Activated naive CD8-positive, alpha-beta T cell (primary cell): ENCODE results near the gene CAD.

Experiments
- H3K27ac Mint-ChIP-seq: one replicate; pipeline ENCODE4 v1.8.0; 2021; ENCODE audit warnings: mixed read lengths
- H3K27me3 Mint-ChIP-seq: one replicate; pipeline ENCODE4 v1.8.0; 2021; ENCODE audit warnings: mixed read lengths
- H3K36me3 Mint-ChIP-seq: one replicate; pipeline ENCODE4 v1.8.0; 2021; ENCODE audit warnings: mixed read lengths
- H3K4me1 Mint-ChIP-seq: one replicate; pipeline ENCODE4 v1.8.0; 2021; ENCODE audit warnings: low read depth, mixed read lengths
- H3K4me3 Mint-ChIP-seq: one replicate; pipeline ENCODE4 v1.8.0; 2021; ENCODE audit warnings: mild to moderate bottlenecking, mixed read lengths
- H3K9me3 Mint-ChIP-seq: one replicate; pipeline ENCODE4 v1.8.0; 2021; ENCODE audit warnings: low read depth, mixed read lengths

Gene CAD

DNA sequence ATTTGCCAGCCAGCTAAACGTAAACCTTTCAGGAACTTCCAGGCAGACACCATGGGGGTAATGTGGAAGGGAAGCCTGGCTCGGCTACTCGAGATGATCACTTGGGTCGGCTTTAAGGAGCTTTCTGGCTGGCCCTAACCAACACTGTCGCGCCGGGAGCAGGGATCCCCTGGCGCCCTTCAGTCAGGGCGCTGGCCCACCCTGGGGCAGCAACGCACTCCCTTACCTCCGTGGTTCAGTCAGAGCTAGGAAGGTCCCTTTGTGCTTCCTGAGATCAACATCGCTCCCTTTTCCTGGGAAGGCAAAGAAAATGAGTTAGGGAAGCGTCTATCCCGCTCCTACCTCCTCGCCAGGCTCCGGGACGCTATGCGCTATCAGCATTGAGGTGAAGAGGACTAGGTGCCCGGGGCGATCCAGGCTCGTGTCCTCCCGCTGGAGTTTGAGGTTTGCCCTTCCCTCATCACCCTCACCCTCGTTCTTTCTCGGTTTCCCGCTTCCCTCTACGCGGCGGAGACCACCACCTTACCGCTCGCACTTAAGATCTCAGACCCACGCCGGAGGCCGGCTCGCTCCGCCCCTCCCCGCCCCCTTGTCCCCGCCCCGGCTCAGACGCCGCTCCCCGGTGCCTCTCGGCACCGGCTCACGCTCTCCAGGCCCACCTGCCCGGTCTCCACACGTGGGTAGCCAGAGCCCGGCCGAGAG lies 5.8 kb upstream of the CAD start:
- peaks cover 30% of the 10 kb centered on the region for H3K4me1 Mint-ChIP-seq
- H3K27ac Mint-ChIP-seq: peak overlapping the region; percentile 92

DNA sequence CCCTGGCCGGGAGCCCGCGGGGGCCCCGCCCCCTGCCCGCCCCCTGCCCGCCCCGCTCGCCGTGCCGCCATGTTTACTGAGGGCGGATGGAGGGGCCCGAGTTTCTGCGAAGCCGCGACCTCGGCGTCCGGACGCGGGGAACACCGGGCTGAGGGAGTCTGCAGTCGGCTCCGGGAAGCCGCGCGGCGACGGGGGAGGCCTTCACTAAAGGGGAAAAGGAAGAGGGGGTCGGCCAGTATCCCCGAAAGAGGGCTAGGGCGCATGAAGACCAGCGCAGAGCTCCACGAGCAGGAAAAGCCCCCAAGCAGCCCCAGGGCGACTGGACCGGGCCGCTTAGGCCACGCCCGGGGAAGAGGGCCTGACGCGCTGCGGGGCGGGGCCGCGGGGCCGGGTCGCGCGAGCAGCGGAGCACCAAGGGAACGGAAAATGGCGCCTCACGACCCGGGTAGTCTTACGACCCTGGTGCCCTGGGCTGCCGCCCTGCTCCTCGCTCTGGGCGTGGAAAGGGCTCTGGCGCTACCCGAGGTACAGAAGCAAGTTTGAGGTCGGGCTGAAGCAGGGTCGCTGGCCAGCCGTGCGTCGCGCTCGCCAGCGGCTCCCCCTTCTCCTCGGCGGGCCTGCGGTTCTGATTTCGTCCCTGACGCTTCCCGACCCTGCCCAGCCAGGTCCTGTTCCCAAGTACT lies 5.1 kb upstream of the CAD start, which contains the start of the genes ATRAID and SLC5A6:
ATRAID (plus strand) TSS at position 99 of the 683 bp plus-strand sequence; CDS start at position 427, 328 bp downstream.
SLC5A6 (minus strand) TSS at position 326 of the 683 bp plus-strand sequence. CDS start 4,618 bp downstream, outside the sequence.
- H3K4me1 Mint-ChIP-seq: peaks cover 36% of the 10 kb centered on the region
- peak within 1 kb of the TSS; percentile 99 for H3K4me3 Mint-ChIP-seq
- peaks cover 15% of the 10 kb centered on the region for H3K36me3 Mint-ChIP-seq
- H3K9me3 Mint-ChIP-seq: no peaks in the 10 kb centered on the region
- H3K27ac Mint-ChIP-seq: peak within 1 kb of the TSS; percentile 100
- no peaks in the 10 kb centered on the region for H3K27me3 Mint-ChIP-seq

More for the DNA sequence above, 5.8 kb upstream of the CAD start:
- H3K9me3 Mint-ChIP-seq: no peaks in the 10 kb centered on the region
- H3K36me3 Mint-ChIP-seq: peaks cover 8% of the 10 kb centered on the region
- H3K4me3 Mint-ChIP-seq: peak overlapping the region; percentile 91
- no peaks in the 10 kb centered on the region for H3K27me3 Mint-ChIP-seq

DNA sequence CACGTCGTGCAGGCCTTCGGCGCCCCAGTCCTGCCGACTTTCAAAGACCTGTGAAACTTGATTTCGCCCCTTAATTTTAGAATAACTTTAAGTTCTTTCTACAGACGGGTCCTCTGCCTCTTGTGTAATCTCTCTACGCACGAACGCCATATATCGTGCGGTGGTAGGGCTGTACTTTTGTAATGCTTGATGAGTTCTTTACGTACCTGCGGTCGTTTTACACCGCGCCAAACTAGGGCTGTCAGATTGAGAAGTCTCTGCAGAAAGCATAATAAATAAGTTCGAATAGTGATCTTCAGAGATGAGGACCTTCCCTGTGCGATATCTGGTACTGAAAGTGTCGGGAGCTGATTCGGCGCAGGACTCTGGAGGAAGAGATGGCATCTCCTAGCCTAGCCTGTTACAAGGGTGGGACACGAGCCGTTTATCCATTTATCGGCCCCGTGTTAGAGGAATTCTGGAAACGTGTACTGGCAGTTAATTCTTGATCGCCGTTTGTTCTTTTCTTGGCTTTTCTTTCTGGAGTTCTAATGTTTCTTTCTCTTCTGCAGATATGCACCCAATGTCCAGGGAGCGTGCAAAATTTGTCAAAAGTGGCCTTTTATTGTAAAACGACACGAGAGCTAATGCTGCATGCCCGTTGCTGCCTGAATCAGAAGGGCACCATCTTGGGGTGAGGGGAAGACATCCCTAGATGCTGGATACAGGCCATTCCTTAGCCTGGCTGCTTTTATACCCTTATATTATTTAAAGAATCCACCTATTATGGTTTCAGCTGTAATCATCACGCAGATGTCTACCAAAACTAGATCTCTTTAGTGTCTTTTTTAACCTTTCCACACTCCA lies 4.3 kb upstream of the CAD start:
- Mint-ChIP-seq H3K36me3 (peaks cover 18% of the 10 kb centered on the region), H3K4me3 (peak overlapping the region; percentile 99), H3K9me3 (no peaks in the 10 kb centered on the region), H3K27ac (peak overlapping the region; percentile 100), H3K4me1 (peaks cover 41% of the 10 kb centered on the region), H3K27me3 (no peaks in the 10 kb centered on the region)

DNA sequence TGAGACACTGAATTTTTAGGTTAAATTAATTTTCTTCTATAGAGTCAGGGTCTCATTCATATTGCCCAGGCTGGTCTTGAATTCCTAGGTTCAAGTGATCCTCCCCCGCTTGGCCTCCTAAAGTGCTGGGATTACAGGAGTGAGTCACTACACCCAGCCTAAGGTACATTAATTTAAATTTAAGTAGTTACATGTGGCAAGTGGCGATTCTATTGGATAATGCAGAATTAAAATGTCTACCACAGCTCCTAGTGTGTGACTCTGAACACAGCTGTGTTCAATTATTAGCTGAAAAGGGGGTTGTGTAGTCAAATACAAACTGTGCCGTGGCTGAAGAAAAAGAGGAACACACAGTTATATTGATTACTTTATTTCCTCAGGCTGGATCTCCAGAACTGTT lies 2.2 kb upstream of the CAD start:
- Mint-ChIP-seq H3K4me1 (peaks cover 41% of the 10 kb centered on the region), H3K36me3 (peaks cover 22% of the 10 kb centered on the region), H3K4me3 (no peak overlapping the region), H3K9me3 (no peaks in the 10 kb centered on the region), H3K27me3 (no peaks in the 10 kb centered on the region), H3K27ac (peak overlapping the region; percentile 75)

DNA sequence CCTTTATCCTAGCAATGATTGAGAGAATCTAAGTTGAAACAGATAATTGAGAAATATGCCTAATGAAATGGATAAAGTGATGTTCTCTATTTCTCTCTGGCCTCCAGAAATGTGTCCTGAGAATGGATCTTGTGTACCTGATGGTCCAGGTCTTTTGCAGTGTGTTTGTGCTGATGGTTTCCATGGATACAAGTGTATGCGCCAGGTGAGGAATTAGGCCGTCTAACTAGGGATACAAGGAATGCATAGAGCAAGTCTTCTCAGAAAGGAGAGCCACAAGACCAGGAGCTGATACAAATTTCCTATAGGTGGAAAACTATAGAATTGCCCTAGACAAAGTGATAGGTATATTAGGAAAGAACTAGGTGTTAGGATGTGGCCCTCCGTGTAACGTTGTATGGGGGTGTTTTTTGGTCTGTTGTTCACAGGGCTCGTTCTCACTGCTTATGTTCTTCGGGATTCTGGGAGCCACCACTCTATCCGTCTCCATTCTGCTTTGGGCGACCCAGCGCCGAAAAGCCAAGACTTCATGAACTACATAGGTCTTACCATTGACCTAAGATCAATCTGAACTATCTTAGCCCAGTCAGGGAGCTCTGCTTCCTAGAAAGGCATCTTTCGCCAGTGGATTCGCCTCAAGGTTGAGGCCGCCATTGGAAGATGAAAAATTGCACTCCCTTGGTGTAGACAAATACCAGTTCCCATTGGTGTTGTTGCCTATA lies 592 bp upstream of the CAD start:
- peaks cover 28% of the 10 kb centered on the region for H3K36me3 Mint-ChIP-seq
- no peaks in the 10 kb centered on the region for H3K27me3 Mint-ChIP-seq
- H3K4me3 Mint-ChIP-seq: peak overlapping the region; percentile 99
- H3K27ac Mint-ChIP-seq: peak overlapping the region; percentile 98
- peaks cover 41% of the 10 kb centered on the region for H3K4me1 Mint-ChIP-seq
- no peaks in the 10 kb centered on the region for H3K9me3 Mint-ChIP-seq

DNA sequence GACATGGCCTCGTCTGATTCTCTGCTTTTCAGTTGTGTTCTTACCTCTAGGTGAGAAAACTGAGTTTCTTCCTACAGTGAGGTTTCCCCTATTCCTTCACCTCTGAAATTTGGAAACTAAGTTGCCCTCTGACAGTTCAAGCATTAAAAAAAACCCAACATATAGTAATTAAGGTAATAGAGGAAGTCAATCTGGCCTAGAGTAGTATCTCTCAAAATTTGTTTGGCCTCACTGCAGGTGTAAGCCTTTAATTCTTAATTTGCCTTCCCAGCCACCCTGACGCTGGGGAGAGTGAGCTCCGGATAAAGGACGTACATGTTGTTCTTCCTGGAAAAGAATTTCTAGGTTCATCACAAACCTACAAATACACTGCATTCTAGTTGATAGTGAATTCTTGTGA lies 1.4 kb downstream of the CAD start:
- Mint-ChIP-seq H3K27ac (peak overlapping the region; percentile 98), H3K27me3 (no peaks in the 10 kb centered on the region), H3K9me3 (no peaks in the 10 kb centered on the region), H3K4me1 (peaks cover 30% of the 10 kb centered on the region), H3K4me3 (peak overlapping the region; percentile 99), H3K36me3 (peaks cover 26% of the 10 kb centered on the region)

DNA sequence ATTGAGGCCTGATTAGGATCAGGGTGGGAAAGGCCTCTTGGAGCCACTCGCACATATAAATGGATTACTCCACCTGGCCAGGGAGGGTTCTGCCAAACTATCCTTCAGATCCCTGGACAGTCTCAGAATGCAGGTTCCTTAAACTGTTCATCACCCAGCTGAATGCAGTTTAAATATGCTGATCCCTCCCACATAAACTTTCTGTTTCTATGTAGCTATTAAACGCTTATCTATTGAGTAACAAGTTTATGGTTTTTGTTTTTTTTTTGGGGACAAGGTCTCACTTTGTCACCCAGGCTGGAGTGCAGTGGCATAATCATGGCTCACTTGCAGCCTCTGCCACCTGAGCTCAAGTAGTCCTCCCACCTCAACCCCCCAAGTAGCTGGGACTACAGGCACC lies 1.9 kb downstream of the CAD start:
- Mint-ChIP-seq H3K36me3 (peaks cover 25% of the 10 kb centered on the region), H3K4me3 (peak overlapping the region; percentile 99), H3K9me3 (no peaks in the 10 kb centered on the region), H3K27ac (peak overlapping the region; percentile 98), H3K4me1 (peaks cover 29% of the 10 kb centered on the region), H3K27me3 (no peaks in the 10 kb centered on the region)

DNA sequence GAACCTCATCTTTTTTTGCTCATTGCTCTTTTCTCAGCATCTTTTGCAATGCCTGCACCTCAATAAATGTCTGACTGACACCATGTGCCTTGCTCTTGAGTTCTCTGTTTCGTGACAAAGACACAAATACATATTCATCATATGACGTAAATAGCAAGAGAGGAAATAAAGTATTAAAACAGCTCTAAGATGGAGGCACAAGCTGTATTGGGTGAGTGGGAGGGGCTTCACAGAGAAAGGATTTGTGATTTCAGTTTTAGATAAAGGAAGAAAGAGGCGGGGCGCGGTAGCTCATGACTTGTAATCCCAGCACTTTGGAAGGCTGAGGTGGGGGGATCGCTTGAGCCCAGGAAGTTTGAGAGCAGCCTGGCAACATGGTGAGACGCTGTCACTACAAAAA lies 2.9 kb downstream of the CAD start:
- Mint-ChIP-seq H3K27me3 (no peaks in the 10 kb centered on the region), H3K4me3 (peak overlapping the region; percentile 11), H3K4me1 (peaks cover 29% of the 10 kb centered on the region), H3K9me3 (no peaks in the 10 kb centered on the region), H3K27ac (no peak overlapping the region), H3K36me3 (peaks cover 30% of the 10 kb centered on the region)

DNA sequence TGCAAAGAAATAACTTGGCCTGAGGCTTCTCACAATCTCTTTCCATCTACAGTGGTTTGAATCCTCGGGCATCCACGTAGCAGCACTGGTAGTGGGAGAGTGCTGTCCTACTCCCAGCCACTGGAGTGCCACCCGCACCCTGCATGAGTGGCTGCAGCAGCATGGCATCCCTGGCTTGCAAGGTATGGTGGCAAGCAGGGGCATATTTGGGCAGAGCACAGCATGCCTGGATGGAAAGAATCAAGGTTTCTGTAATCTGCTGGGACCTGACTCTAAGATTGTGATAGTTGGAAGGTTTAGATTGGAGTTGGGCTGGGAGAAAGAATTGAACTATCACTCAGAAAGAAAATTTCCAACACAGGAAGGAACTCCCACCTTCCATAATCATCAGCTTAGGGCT lies 4.0 kb downstream of the CAD start:
- H3K36me3 Mint-ChIP-seq: peaks cover 29% of the 10 kb centered on the region
- H3K9me3 Mint-ChIP-seq: no peaks in the 10 kb centered on the region
- H3K27ac Mint-ChIP-seq: no peak overlapping the region
- H3K4me3 Mint-ChIP-seq: no peak overlapping the region
- H3K27me3 Mint-ChIP-seq: no peaks in the 10 kb centered on the region
- H3K4me1 Mint-ChIP-seq: peaks cover 29% of the 10 kb centered on the region

DNA sequence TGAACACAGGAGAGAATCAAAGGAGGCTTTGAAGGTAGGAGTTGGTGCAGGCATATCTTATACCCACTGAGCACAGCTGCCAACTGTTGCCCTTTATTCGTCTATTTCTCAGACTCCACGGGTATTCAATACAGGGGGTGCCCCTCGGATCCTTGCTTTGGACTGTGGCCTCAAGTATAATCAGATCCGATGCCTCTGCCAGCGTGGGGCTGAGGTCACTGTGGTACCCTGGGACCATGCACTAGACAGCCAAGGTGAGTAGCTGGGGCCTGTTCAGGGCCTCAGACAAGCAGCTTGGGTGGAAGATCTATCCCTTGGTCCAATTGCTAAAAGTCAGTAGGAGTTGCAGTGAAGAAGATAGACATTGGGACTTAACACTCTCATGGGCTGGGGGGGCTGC lies 5.2 kb downstream of the CAD start:
- Mint-ChIP-seq H3K9me3 (no peaks in the 10 kb centered on the region), H3K4me3 (no peak overlapping the region), H3K36me3 (peaks cover 25% of the 10 kb centered on the region), H3K27me3 (no peaks in the 10 kb centered on the region), H3K4me1 (peaks cover 20% of the 10 kb centered on the region), H3K27ac (no peak overlapping the region)

DNA sequence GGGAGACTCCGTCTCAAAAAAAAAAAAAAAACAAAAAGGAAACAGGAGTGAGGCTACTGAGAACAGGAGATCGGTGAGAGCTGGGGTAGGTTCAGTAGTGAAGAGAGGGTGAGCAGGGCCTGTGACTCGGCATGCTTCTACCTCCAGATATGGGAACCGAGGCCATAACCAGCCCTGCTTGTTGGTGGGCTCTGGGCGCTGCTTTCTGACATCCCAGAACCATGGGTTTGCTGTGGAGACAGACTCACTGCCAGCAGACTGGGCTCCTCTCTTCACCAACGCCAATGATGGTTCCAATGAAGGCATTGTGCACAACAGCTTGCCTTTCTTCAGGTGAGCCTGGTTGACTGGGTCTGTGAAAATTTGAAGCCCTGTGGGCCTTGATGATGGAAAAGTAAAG lies 6.2 kb downstream of the CAD start:
- peaks cover 23% of the 10 kb centered on the region for H3K36me3 Mint-ChIP-seq
- H3K27me3 Mint-ChIP-seq: no peaks in the 10 kb centered on the region
- no peaks in the 10 kb centered on the region for H3K9me3 Mint-ChIP-seq
- peaks cover 11% of the 10 kb centered on the region for H3K4me1 Mint-ChIP-seq
- no peak overlapping the region for H3K27ac Mint-ChIP-seq
- H3K4me3 Mint-ChIP-seq: no peak overlapping the region

DNA sequence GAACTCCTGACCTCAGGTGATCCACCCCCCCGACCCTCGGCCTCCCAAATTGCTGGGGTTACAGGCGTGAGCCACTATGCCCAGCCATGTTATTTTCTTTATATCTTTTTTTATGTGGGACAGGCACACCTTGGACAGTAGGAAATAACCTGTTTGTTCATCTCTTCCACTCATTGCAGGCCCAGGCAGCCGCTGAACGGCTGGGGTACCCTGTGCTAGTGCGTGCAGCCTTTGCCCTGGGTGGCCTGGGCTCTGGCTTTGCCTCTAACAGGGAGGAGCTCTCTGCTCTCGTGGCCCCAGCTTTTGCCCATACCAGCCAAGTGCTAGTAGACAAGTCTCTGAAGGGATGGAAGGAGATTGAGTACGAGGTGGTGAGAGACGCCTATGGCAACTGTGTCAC lies 8.4 kb downstream of the CAD start:
- no peaks in the 10 kb centered on the region for H3K27me3 Mint-ChIP-seq
- H3K4me3 Mint-ChIP-seq: no peak overlapping the region
- H3K36me3 Mint-ChIP-seq: peaks cover 18% of the 10 kb centered on the region
- no peak overlapping the region for H3K27ac Mint-ChIP-seq
- H3K4me1 Mint-ChIP-seq: no peaks in the 10 kb centered on the region
- no peaks in the 10 kb centered on the region for H3K9me3 Mint-ChIP-seq

DNA sequence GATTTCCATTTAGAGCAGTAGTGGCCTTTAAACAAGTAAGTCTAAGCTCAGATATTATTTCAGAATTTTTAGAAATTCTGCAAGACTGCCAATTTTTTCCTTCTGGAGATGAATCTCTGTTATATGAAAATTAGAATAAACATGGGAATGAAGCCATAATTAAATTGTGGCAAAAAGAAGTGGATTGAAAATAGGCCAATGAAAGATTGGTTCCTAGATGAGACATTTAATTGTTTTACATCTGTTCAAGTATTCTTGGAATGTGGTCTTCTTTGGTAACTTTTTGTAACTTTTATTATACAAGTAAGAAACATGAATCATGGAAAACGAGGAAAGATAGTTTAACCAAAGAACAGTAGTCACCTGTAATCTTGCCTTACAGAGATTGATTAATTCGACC lies 10.3 kb downstream of the CAD start:
- no peaks in the 10 kb centered on the region for H3K4me1 Mint-ChIP-seq
- no peaks in the 10 kb centered on the region for H3K27me3 Mint-ChIP-seq
- no peak overlapping the region for H3K4me3 Mint-ChIP-seq
- H3K36me3 Mint-ChIP-seq: peaks cover 16% of the 10 kb centered on the region
- H3K27ac Mint-ChIP-seq: no peak overlapping the region
- H3K9me3 Mint-ChIP-seq: no peaks in the 10 kb centered on the region

DNA sequence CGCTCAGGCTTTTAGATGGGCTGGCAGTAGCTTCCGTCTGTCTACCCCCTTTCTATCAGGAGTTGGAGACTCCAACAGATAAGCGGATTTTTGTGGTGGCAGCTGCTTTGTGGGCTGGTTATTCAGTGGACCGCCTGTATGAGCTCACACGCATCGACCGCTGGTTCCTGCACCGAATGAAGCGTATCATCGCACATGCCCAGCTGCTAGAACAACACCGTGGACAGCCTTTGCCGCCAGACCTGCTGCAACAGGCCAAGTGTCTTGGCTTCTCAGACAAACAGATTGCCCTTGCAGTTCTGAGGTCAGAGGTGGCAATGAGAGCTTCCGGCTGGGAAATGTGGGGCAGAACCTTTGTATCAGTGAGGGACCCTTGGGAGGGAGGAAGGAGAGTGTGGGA lies 14.8 kb downstream of the CAD start:
- Mint-ChIP-seq H3K4me3 (no peak overlapping the region), H3K27ac (no peak overlapping the region), H3K4me1 (no peaks in the 10 kb centered on the region), H3K27me3 (no peaks in the 10 kb centered on the region), H3K9me3 (no peaks in the 10 kb centered on the region), H3K36me3 (peaks cover 7% of the 10 kb centered on the region)
